HG02943 (cell line): Measurements from ENCODE around the gene ADAM12.

Experiments
- ATAC-seq: cut with Tn5 transposase; IDR thresholded peaks from one replicate; pipeline ENCODE4 v1.9.1; 2021; ENCODE audit warnings: mild to moderate bottlenecking, low read depth, moderate library complexity; ENCODE audit not compliant: unreplicated experiment

The ADAM12 gene

GRCh38 chr10:126127481-126128029, 260.7 kb downstream of the ADAM12 start:
- no peak for ATAC-seq

GRCh38 chr10:126126866-126127265, 261.4 kb downstream of the ADAM12 start:
- ATAC-seq, result no peak

GRCh38 chr10:126126023-126126422, 262.3 kb downstream of the ADAM12 start:
- ATAC-seq, result no peak

- ATAC-seq, result no peak
Measured at GRCh38 chr10:126124668-126125349, 263.5 kb downstream of the ADAM12 start.

GRCh38 chr10:126124046-126124445, 264.2 kb downstream of the ADAM12 start:
- ATAC-seq, result no peak

GRCh38 chr10:126123466-126123865, 264.8 kb downstream of the ADAM12 start:
- no peak for ATAC-seq

- no peak for ATAC-seq
Measured at GRCh38 chr10:126122881-126123280, 265.4 kb downstream of the ADAM12 start.

- ATAC-seq, result no peak
Measured at GRCh38 chr10:126119599-126119998, 268.7 kb downstream of the ADAM12 start.

- no peak for ATAC-seq
Measured at GRCh38 chr10:126118476-126118875, 269.8 kb downstream of the ADAM12 start.

GRCh38 chr10:126117196-126117595, 271.1 kb downstream of the ADAM12 start:
- no peak for ATAC-seq

- ATAC-seq, result no peak
Measured at GRCh38 chr10:126115886-126116285, 272.4 kb downstream of the ADAM12 start.

- no peak for ATAC-seq
Measured at GRCh38 chr10:126114884-126115555, 273.3 kb downstream of the ADAM12 start.

- no peak for ATAC-seq
Measured at GRCh38 chr10:126111516-126111915, 276.8 kb downstream of the ADAM12 start.

GRCh38 chr10:126110489-126111180, 277.6 kb downstream of the ADAM12 start:
- ATAC-seq, result no peak

GRCh38 chr10:126109893-126110292, 278.4 kb downstream of the ADAM12 start:
- no peak for ATAC-seq

- ATAC-seq, result no peak
Measured at GRCh38 chr10:126108693-126109092, 279.6 kb downstream of the ADAM12 start.

GRCh38 chr10:126104767-126105166, 283.5 kb downstream of the ADAM12 start:
- ATAC-seq, result no peak

- no peak for ATAC-seq
Measured at GRCh38 chr10:126102636-126103035, 285.6 kb downstream of the ADAM12 start.

GRCh38 chr10:126101736-126102135, 286.5 kb downstream of the ADAM12 start:
- ATAC-seq, result no peak

- ATAC-seq, result no peak
Measured at GRCh38 chr10:126101325-126101724, 287.0 kb downstream of the ADAM12 start.

- no peak for ATAC-seq
Measured at GRCh38 chr10:126099366-126099765, 288.9 kb downstream of the ADAM12 start.
